ENCODE results near the gene ADAMTS3. TPM values are rescaled to one million over a fixed set of nuclear protein-coding genes. Genes with fewer than 3 reads are reported as not detected.

The ADAMTS3 gene
- total RNA-seq, 1 experiment from 2014 or later = 4.7 TPM

DNA sequence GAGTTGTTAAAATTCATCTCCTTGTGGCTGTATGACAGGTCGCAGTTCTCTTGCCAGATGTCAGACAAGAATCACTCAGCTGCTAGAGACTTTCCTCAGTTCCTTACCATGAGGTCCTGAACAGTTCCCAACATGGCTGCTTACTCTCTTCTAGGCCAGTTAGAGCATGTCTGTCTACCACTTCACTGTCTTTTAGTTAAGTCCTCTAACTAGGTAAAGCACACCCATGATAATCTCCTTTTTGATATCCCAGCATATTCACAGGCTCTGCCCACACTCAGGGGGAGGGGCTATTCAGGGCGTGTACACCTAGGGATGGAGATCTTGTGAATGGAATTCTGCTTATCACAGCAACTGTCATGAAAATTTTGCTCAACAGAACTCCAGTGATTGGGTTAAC is 190.1 kb downstream of the ADAMTS3 start:
- Histone ChIP-seq H3K4me3 (ENCODE audit: insufficient read depth, low read depth, low read length) (no peak overlapping the region), H3K27me3 (ENCODE audit: control insufficient read depth, insufficient read depth, low read length) (no peaks in the 10 kb centered on the region), H3K36me3 (replicated peaks; ENCODE audit: control insufficient read depth, insufficient read depth, low read length) (no peaks in the 10 kb centered on the region)
- no peak for DNase-seq

DNA sequence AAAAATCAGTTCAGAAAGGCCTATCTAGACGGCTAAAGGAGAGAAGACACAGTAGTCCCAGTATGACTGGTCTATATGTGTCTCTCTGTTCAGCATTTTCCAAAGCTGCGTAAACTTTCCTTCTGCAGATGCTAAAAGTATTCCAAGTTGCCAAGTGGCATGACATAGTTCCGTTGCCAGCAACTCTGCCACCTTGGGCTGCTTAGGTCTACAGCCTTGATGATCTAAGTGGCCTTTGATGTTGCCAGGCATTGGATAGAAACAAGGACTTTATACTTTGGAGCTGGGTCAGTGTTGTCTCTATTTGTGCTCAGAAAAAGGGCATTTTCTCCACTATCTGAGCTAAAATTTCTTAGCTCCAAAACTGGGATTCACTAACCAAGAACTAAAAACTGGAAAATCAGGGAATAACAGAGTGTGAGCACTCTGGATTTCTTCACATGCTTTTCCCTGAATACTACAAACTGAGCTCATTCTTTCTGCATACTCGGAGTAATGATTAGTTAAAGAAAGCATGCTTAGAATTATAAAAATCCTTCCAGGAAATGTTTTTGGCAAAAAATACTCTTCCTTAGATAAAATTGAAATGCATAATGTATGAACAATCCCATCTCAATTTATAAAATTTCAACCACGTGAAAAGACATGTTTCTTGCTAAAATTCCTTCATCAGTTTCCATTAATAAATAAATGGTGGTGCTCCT is 191.4 kb downstream of the ADAMTS3 start:
- Histone ChIP-seq H3K4me3 (ENCODE audit: insufficient read depth, low read depth, low read length) (no peak overlapping the region), H3K27me3 (ENCODE audit: control insufficient read depth, insufficient read depth, low read length) (no peaks in the 10 kb centered on the region), H3K36me3 (replicated peaks; ENCODE audit: control insufficient read depth, insufficient read depth, low read length) (no peaks in the 10 kb centered on the region)
- DNase-seq = no peak

DNA sequence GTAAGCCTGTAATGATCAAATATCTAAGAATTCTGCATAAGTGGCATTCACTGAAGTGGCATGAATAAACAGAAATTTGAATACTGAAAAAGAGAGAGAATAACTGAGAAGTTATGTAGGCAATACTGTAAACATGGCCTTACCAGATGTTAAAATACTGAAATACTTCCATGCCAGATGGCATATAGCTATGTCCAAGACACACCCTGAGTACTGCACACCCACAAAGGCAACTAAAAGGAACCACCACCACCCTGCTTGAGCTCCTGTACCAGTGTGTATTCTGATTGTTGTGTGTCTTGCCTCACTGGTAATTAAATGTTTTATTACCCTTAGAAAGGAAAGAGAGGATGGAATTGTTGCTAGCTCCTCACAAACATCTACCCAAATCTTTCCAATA is 192.1 kb downstream of the ADAMTS3 start:
- DNase-seq = no peak
- Histone ChIP-seq H3K27me3 (ENCODE audit: control insufficient read depth, insufficient read depth, low read length) (no peaks in the 10 kb centered on the region), H3K36me3 (replicated peaks; ENCODE audit: control insufficient read depth, insufficient read depth, low read length) (no peaks in the 10 kb centered on the region), H3K4me3 (ENCODE audit: insufficient read depth, low read depth, low read length) (no peak overlapping the region)

GRCh38 chr4:72375073-72375736 is 193.8 kb downstream of the ADAMTS3 start:
- Histone ChIP-seq H3K4me3 (ENCODE audit: insufficient read depth, low read depth, low read length) (no peak overlapping the region), H3K36me3 (replicated peaks; ENCODE audit: control insufficient read depth, insufficient read depth, low read length) (no peaks in the 10 kb centered on the region), H3K27me3 (ENCODE audit: control insufficient read depth, insufficient read depth, low read length) (no peaks in the 10 kb centered on the region)
- DNase-seq = no peak

DNA sequence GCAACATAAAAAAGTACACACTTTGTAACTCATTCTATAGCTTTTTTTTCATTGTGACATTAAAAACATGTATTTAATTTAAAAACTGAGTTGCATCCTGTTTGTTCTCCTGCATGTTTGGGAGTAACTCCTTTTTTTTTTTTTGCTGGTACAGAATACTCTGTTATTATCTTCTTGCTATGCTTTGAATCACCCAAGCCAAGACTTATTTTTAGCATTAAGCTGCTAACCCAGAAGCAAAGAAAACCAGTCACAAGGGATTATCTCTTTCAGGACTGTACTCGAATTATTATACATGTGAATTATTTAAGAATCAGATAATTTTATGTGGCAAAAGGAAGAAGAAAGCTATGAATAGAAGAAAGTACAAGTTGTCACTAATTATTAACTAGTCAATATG is 194.9 kb downstream of the ADAMTS3 start:
- Histone ChIP-seq H3K4me3 (ENCODE audit: insufficient read depth, low read depth, low read length) (no peak overlapping the region), H3K27me3 (ENCODE audit: control insufficient read depth, insufficient read depth, low read length) (no peaks in the 10 kb centered on the region), H3K36me3 (replicated peaks; ENCODE audit: control insufficient read depth, insufficient read depth, low read length) (no peaks in the 10 kb centered on the region)
- no peak for DNase-seq

- no peak for DNase-seq
- H3K4me3 ChIP-seq (ENCODE audit: insufficient read depth, low read depth, low read length) = no peak overlapping the region
- no peaks in the 10 kb centered on the region for H3K36me3 ChIP-seq (replicated peaks; ENCODE audit: control insufficient read depth, insufficient read depth, low read length)
- no peaks in the 10 kb centered on the region for H3K27me3 ChIP-seq (ENCODE audit: control insufficient read depth, insufficient read depth, low read length)
Observed at GRCh38 chr4:72366601-72367000, 202.4 kb downstream of the ADAMTS3 start.

DNA sequence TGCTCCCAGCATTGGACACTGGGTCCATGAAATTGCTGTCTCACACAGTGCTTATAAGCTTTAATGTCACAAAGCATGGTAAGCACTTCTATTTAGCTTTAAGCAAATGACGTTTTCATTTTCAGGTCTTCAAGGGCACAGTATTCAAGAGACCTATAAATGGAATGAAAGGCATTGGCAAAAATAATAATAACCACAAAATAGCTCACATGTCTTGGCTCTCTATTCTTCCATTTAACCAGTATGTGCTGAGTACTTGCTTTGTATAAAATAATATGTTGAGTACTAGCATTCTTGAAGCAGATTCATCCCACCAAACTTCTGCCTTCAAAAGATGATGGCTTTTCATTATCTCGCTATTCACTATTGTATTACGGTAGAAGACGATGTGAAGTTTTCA is 203.0 kb downstream of the ADAMTS3 start:
- Histone ChIP-seq H3K36me3 (replicated peaks; ENCODE audit: control insufficient read depth, insufficient read depth, low read length) (no peaks in the 10 kb centered on the region), H3K4me3 (ENCODE audit: insufficient read depth, low read depth, low read length) (no peak overlapping the region), H3K27me3 (ENCODE audit: control insufficient read depth, insufficient read depth, low read length) (no peaks in the 10 kb centered on the region)
- no peak for DNase-seq

- H3K27me3 ChIP-seq (ENCODE audit: control insufficient read depth, insufficient read depth, low read length) = no peaks in the 10 kb centered on the region
- H3K36me3 ChIP-seq (replicated peaks; ENCODE audit: control insufficient read depth, insufficient read depth, low read length) = no peaks in the 10 kb centered on the region
- DNase-seq = no peak
- no peak overlapping the region for H3K4me3 ChIP-seq (ENCODE audit: insufficient read depth, low read depth, low read length)
Observed at GRCh38 chr4:72365016-72365415, 204.0 kb downstream of the ADAMTS3 start.

GRCh38 chr4:72360075-72360474 is 208.9 kb downstream of the ADAMTS3 start:
- Histone ChIP-seq H3K27me3 (ENCODE audit: control insufficient read depth, insufficient read depth, low read length) (no peaks in the 10 kb centered on the region), H3K4me3 (ENCODE audit: insufficient read depth, low read depth, low read length) (no peak overlapping the region), H3K36me3 (replicated peaks; ENCODE audit: control insufficient read depth, insufficient read depth, low read length) (no peaks in the 10 kb centered on the region)
- DNase-seq = no peak

DNA sequence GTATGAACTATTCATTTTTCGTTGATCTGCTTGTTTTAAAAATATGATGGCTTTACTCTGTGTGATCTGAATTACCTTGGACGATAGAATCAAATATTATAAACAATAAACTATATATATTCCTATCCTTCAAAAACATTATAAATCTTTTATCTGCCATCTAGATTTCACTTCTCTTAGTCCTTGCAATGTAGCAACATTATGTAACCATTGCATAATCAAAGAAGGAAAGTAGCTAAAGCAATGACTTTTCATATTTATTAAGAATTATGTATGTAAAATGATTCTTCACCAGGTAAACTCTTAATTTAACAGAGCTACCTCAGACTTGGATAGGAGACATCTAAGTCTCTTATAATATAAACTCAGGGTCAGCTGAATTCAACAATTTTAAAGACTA is 210.5 kb downstream of the ADAMTS3 start:
- no peaks in the 10 kb centered on the region for H3K27me3 ChIP-seq (ENCODE audit: control insufficient read depth, insufficient read depth, low read length)
- H3K36me3 ChIP-seq (replicated peaks; ENCODE audit: control insufficient read depth, insufficient read depth, low read length) = no peaks in the 10 kb centered on the region
- no peak overlapping the region for H3K4me3 ChIP-seq (ENCODE audit: insufficient read depth, low read depth, low read length)
- DNase-seq = no peak

GRCh38 chr4:72357908-72358307 is 211.1 kb downstream of the ADAMTS3 start:
- no peak overlapping the region for H3K4me3 ChIP-seq (ENCODE audit: insufficient read depth, low read depth, low read length)
- no peak for DNase-seq
- no peaks in the 10 kb centered on the region for H3K36me3 ChIP-seq (replicated peaks; ENCODE audit: control insufficient read depth, insufficient read depth, low read length)
- no peaks in the 10 kb centered on the region for H3K27me3 ChIP-seq (ENCODE audit: control insufficient read depth, insufficient read depth, low read length)

DNA sequence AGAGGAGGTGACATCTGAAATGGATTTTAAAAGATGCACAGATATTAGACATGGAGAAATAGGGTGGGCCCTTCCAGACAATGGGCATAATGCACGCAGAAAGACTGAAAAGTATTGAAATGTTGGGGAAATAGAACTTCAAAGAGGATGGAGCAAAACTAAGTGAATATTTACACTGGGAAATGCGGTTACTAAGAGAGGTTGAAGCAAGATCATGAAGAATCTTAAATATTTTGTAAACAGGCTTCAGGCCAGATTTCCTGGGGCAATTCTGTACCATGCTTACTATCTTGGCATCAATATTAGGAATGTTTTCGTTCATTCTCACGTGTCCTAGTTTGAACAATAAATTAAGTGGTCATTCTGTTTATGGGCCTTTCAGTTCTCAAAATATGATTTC is 216.3 kb downstream of the ADAMTS3 start:
- H3K27me3 ChIP-seq (ENCODE audit: control insufficient read depth, insufficient read depth, low read length) = no peaks in the 10 kb centered on the region
- H3K36me3 ChIP-seq (replicated peaks; ENCODE audit: control insufficient read depth, insufficient read depth, low read length) = no peaks in the 10 kb centered on the region
- no peak for DNase-seq
- no peak overlapping the region for H3K4me3 ChIP-seq (ENCODE audit: insufficient read depth, low read depth, low read length)

- Histone ChIP-seq H3K27me3 (ENCODE audit: control insufficient read depth, insufficient read depth, low read length) (no peaks in the 10 kb centered on the region), H3K4me3 (ENCODE audit: insufficient read depth, low read depth, low read length) (no peak overlapping the region), H3K36me3 (replicated peaks; ENCODE audit: control insufficient read depth, insufficient read depth, low read length) (no peaks in the 10 kb centered on the region)
- no peak for DNase-seq
Observed at GRCh38 chr4:72351521-72351920, 217.5 kb downstream of the ADAMTS3 start.

GRCh38 chr4:72348701-72349100 is 220.3 kb downstream of the ADAMTS3 start:
- Histone ChIP-seq H3K27me3 (ENCODE audit: control insufficient read depth, insufficient read depth, low read length) (no peaks in the 10 kb centered on the region), H3K36me3 (replicated peaks; ENCODE audit: control insufficient read depth, insufficient read depth, low read length) (no peaks in the 10 kb centered on the region), H3K4me3 (ENCODE audit: insufficient read depth, low read depth, low read length) (no peak overlapping the region)
- no peak for DNase-seq

- H3K36me3 ChIP-seq (replicated peaks; ENCODE audit: control insufficient read depth, insufficient read depth, low read length) = no peaks in the 10 kb centered on the region
- no peak overlapping the region for H3K4me3 ChIP-seq (ENCODE audit: insufficient read depth, low read depth, low read length)
- no peak for DNase-seq
- no peaks in the 10 kb centered on the region for H3K27me3 ChIP-seq (ENCODE audit: control insufficient read depth, insufficient read depth, low read length)
Observed at GRCh38 chr4:72344418-72344817, 224.6 kb downstream of the ADAMTS3 start.

All from H7 (cell line).